ENCODE measurements around the gene MDC1. TPM values are rescaled to one million over a fixed set of nuclear protein-coding genes. Genes with fewer than 3 reads are reported as not detected.

MDC1 gene
- total RNA-seq, 4 donors from 2014 or later, result 3.6 to 8.9 (median 6.2) TPM

DNA sequence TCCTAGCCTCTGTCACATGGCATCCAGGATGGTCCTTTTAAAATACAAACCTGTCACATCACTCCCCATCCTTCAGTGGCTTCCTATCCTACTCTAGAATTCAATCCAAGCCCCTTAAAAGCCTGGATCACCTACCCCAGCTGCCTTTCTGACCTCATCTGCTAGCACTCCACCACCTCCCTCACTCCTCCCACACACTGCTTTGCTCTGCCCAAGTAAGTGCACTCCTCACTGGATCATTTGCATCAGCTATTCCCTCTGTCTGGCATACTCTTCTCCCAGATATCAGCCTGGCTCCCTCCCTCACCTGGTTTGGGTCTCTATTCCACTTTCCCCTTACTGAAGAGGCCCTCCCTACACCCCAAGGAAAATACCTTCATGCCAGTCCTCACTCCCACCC is 59.6 kb downstream of the MDC1 start:
- no peak overlapping the region for H3K27ac ChIP-seq
- no peak for DNase-seq
- peaks cover 2 to 99% of the 10 kb centered on the region in 2 donors for H3K36me3 ChIP-seq
- ATAC-seq, result no peak
- TF ChIP-seq POLR2A (IDR thresholded peaks at IDR 0.05), result no peak
- TF ChIP-seq, protein P1, sequence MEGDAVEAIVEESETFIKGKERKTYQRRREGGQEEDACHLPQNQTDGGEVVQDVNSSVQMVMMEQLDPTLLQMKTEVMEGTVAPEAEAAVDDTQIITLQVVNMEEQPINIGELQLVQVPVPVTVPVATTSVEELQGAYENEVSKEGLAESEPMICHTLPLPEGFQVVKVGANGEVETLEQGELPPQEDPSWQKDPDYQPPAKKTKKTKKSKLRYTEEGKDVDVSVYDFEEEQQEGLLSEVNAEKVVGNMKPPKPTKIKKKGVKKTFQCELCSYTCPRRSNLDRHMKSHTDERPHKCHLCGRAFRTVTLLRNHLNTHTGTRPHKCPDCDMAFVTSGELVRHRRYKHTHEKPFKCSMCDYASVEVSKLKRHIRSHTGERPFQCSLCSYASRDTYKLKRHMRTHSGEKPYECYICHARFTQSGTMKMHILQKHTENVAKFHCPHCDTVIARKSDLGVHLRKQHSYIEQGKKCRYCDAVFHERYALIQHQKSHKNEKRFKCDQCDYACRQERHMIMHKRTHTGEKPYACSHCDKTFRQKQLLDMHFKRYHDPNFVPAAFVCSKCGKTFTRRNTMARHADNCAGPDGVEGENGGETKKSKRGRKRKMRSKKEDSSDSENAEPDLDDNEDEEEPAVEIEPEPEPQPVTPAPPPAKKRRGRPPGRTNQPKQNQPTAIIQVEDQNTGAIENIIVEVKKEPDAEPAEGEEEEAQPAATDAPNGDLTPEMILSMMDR (IDR thresholded peaks at IDR 0.05 in 4 of 5, conservative IDR thresholded peaks at IDR 0.05 in 1 of 5), result no peak
- H3K27me3 ChIP-seq, result no peaks in the 10 kb centered on the region
- intact Hi-C loops (cut with DNase I; ENCODE audit: low total_unique reads), result no loop called here
- H3K9me3 ChIP-seq, result no peaks in the 10 kb centered on the region
- H3K4me3 ChIP-seq, result no peak overlapping the region
- in situ Hi-C loops (cut with MboI; ENCODE audit: low sequenced_read_pairs in 4 of 4), result loop anchor here in 1 of 4 donors (25.0 kb wide), 1 partner anchor 430 kb away; no protein-coding TSS in a partner anchor
- no peaks in the 10 kb centered on the region for H3K4me1 ChIP-seq

DNA sequence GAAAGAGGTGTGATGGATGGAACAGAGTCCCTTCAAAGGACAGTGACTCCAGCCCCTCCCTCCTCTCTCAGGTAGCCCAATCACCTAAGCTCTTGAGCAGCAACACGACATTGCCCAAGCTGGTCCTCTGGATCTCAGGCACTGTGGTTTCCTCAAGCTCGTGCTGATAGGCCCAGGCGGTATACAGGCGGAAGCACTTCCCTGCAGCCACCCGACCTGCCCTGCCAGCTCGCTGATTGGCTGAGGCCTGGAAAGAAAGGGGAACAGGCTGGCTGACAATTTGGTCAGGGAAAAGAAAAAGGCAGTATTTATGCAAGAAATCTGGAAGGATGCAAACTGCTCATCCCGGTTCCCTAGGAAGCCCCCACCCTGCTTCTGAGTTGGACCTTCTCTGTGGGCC is 60.6 kb downstream of the MDC1 start:
- ATAC-seq, result no peak
- TF ChIP-seq POLR2A (IDR thresholded peaks at IDR 0.05), result no peak
- TF ChIP-seq, protein P1 (IDR thresholded peaks at IDR 0.05 in 4 of 5, conservative IDR thresholded peaks at IDR 0.05 in 1 of 5), result no peak
- in situ Hi-C loops (cut with MboI; ENCODE audit: low sequenced_read_pairs in 4 of 4) (loop anchor here in 1 of 4 donors (25.0 kb wide), 1 partner anchor 431 kb away; no protein-coding TSS in a partner anchor), intact Hi-C loops (cut with DNase I; ENCODE audit: low total_unique reads) (no loop called here)
- Histone ChIP-seq H3K36me3 (peaks cover 2 to 99% of the 10 kb centered on the region in 2 donors), H3K4me1 (no peaks in the 10 kb centered on the region), H3K27ac (no peak overlapping the region), H3K4me3 (no peak overlapping the region), H3K27me3 (no peaks in the 10 kb centered on the region), H3K9me3 (no peaks in the 10 kb centered on the region)
- no peak for DNase-seq

DNA sequence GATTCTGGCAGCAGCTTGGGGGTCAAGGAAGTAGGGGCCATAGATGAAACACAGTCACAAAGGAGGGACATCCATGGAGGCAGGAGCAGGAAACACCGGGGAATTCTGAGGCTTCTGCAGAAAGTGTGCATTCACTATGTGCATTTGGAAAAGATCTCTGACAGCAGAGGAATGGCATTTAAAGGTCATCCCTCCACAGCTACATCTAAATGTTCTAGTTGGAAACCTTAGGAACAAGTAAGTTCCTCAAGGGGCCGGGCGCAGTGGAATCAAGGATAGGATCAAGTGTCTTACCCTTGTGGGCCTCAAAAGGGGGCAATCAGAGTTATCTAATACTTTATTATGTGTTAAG is 61.4 kb downstream of the MDC1 start:
- Histone ChIP-seq H3K4me3 (no peak overlapping the region), H3K36me3 (peaks cover 2 to 100% of the 10 kb centered on the region in 2 donors), H3K9me3 (no peaks in the 10 kb centered on the region), H3K27ac (no peak overlapping the region), H3K27me3 (no peaks in the 10 kb centered on the region), H3K4me1 (no peaks in the 10 kb centered on the region)
- intact Hi-C loops (cut with DNase I; ENCODE audit: low total_unique reads) (no loop called here), in situ Hi-C loops (cut with MboI; ENCODE audit: low sequenced_read_pairs in 4 of 4) (loop anchor here in 1 of 4 donors (25.0 kb wide), 1 partner anchor 432 kb away; no protein-coding TSS in a partner anchor)
- no peak for TF ChIP-seq POLR2A (IDR thresholded peaks at IDR 0.05)
- TF ChIP-seq, protein P1 (IDR thresholded peaks at IDR 0.05 in 4 of 5, conservative IDR thresholded peaks at IDR 0.05 in 1 of 5), result no peak
- DNase-seq (no peak), ATAC-seq (no peak)

DNA sequence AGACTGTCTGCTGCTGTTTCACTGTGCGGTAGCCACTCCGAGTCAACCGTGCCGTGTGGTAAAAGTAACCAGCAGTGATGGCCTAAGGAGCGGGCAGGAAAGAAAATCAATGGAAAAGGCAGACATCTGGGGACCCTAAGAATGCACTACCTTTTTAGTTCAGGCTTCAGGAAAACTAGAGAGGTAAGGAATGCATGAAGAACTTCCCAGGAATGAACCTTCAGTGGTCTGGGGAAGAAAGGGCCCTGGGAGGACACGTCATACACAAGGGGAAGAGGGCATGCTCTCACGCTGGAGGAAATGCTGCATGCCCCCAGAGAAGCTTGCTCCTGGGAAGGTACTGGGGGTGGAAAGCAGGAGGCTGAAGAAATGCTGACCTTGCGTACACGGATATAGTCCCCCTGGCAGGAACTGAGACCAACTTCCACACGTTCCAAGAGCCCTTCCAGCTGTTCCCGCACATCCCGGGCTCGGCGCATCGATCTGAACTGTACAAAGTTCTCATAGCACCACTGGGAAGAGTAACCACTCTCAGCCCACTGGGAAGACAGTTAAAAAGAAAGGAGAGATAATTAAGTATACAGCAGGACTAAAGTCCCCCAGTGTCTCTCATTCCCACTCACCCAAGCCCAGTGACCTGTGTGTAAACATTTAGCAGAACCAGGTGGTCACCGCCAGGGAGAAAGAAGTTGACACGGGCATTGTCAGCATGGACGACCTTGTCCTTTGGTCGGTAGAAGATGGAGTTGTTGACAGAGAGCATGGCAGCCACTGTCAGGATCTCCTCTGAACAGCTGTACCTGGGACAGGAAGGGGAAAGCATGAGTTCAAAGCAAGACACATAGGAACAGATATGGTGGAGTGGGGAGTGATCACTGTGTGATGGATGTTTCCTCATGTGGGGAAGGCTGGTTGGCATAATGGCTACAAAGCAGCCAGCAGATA is 62.0 kb downstream of the MDC1 start:
- Histone ChIP-seq H3K27ac (no peak overlapping the region), H3K36me3 (peaks cover 2 to 99% of the 10 kb centered on the region in 2 donors), H3K4me1 (no peaks in the 10 kb centered on the region), H3K9me3 (no peaks in the 10 kb centered on the region), H3K27me3 (no peaks in the 10 kb centered on the region), H3K4me3 (no peak overlapping the region)
- in situ Hi-C loops (cut with MboI; ENCODE audit: low sequenced_read_pairs in 4 of 4) (loop anchor here in 1 of 4 donors (25.0 kb wide), 1 partner anchor 432 kb away; no protein-coding TSS in a partner anchor), intact Hi-C loops (cut with DNase I; ENCODE audit: low total_unique reads) (no loop called here)
- DNase-seq (no peak), ATAC-seq (no peak)
- no peak for TF ChIP-seq POLR2A (IDR thresholded peaks at IDR 0.05)
- TF ChIP-seq, protein P1 (IDR thresholded peaks at IDR 0.05 in 4 of 5, conservative IDR thresholded peaks at IDR 0.05 in 1 of 5), result no peak

Measured in gastrocnemius medialis (tissue), 4 donors.